GM23338 (cell line): Measurements from ENCODE around the gene MRPS15. TPM values are rescaled to one million over a fixed set of nuclear protein-coding genes. Genes with fewer than 3 reads are reported as not detected.

Experiments used
- ATAC-seq: fragments of 200-7000 bp; cut with Tn5 transposase; 3 replicates; pipeline ENCODE4 v1.9.1; 2020
- DNase-seq: peaks from one replicate; pipeline ENCODE4 v3.0.0-alpha.2; 2015; ENCODE audit warnings: low spot score
- H2AFZ ChIP-seq: fragments of 200-600 bp; sonication (generic); 2 replicates; pipeline ENCODE4 v1.8.0; 2016; ENCODE audit warnings: antibody characterized with exemption, mild to moderate bottlenecking, moderate library complexity
- H3F3A ChIP-seq: fragments of 200-600 bp; sonication (generic); replicated peaks from 2 replicates; pipeline ENCODE4 v1.8.0; 2017; ENCODE audit warnings: antibody characterized with exemption, mixed run types, low read depth
- H3K27ac ChIP-seq: fragments of 200-600 bp; sonication (generic); 2 replicates; pipeline ENCODE4 v1.6.1; 2016; ENCODE audit warnings: low read depth
- H3K27me3 ChIP-seq: fragments of 200-600 bp; sonication (generic); 2 replicates; pipeline ENCODE4 v1.8.0; 2016; ENCODE audit warnings: mild to moderate bottlenecking, mixed run types, moderate library complexity; ENCODE audit not compliant: insufficient read depth
- H3K36me3 ChIP-seq: fragments of 200-600 bp; sonication (generic); 2 replicates; pipeline ENCODE4 v1.8.0; 2016; ENCODE audit warnings: mild to moderate bottlenecking; ENCODE audit not compliant: insufficient read depth
- H3K4me1 ChIP-seq: fragments of 200-600 bp; sonication (generic); 2 replicates; pipeline ENCODE4 v1.8.0; 2016; ENCODE audit warnings: mild to moderate bottlenecking, moderate library complexity; ENCODE audit not compliant: insufficient read depth
- H3K4me2 ChIP-seq: fragments of 200-600 bp; sonication (generic); 2 replicates; pipeline ENCODE4 v1.7.1; 2017; ENCODE audit warnings: mixed run types
- H3K4me3 ChIP-seq: fragments of 200-600 bp; sonication (generic); 2 replicates; pipeline ENCODE4 v1.6.1; 2016; ENCODE audit warnings: mixed run types
- H3K79me2 ChIP-seq: fragments of 200-600 bp; sonication (generic); replicated peaks from 2 replicates; pipeline ENCODE4 v1.8.0; 2017; ENCODE audit warnings: mild to moderate bottlenecking; ENCODE audit not compliant: insufficient read depth
- H3K9me2 ChIP-seq: fragments of 200-600 bp; sonication (generic); 2 replicates; pipeline ENCODE4 v1.8.0; 2017; ENCODE audit not compliant: insufficient read depth
- H4K20me1 ChIP-seq: fragments of 200-600 bp; sonication (generic); replicated peaks from 2 replicates; pipeline ENCODE4 v1.8.0; 2017; ENCODE audit warnings: mild to moderate bottlenecking; ENCODE audit not compliant: insufficient read depth
- H3K27ac Mint-ChIP-seq: 2 replicates; pipeline ENCODE4 v1.8.0; 2020; ENCODE audit warnings: inconsistent platforms, mild to moderate bottlenecking, moderate library complexity, mixed read lengths
- H3K27me3 Mint-ChIP-seq: 3 replicates; pipeline ENCODE4 v1.8.0; 2022; ENCODE audit warnings: low read depth, mild to moderate bottlenecking, moderate library complexity, mixed read lengths, inconsistent platforms; ENCODE audit not compliant: insufficient read depth, poor library complexity
- H3K36me3 Mint-ChIP-seq: 3 replicates; pipeline ENCODE4 v1.8.0; 2021; ENCODE audit warnings: low read depth, mild to moderate bottlenecking, inconsistent platforms, moderate library complexity, mixed read lengths
- H3K4me1 Mint-ChIP-seq: 3 replicates; pipeline ENCODE4 v1.8.0; 2020; ENCODE audit warnings: mild to moderate bottlenecking, inconsistent platforms, mixed read lengths
- H3K4me3 Mint-ChIP-seq: 3 replicates; pipeline ENCODE4 v1.8.0; 2021; ENCODE audit warnings: moderate library complexity, mild to moderate bottlenecking, inconsistent platforms, mixed read lengths
- H3K9me3 Mint-ChIP-seq: 3 replicates; pipeline ENCODE4 v1.8.0; 2020; ENCODE audit warnings: moderate library complexity, mild to moderate bottlenecking, inconsistent platforms, mixed read lengths
- CREB1 ChIP-seq: fragments of 250-450 bp; sonication (Bioruptor Pico); IDR thresholded peaks from 2 replicates; pipeline ENCODE4 v1.5.0; 2020; ENCODE audit warnings: low read depth, mild to moderate bottlenecking, moderate library complexity
- ETS1 ChIP-seq: IDR thresholded peaks from 2 replicates; pipeline ENCODE4 v1.6.1; 2016; ENCODE audit warnings: antibody characterized with exemption
- EZH2phosphoT487 ChIP-seq: fragments of 200-600 bp; sonication (generic); IDR thresholded peaks from one replicate; pipeline ENCODE4 v1.8.1; 2018; ENCODE audit warnings: antibody characterized with exemption; ENCODE audit not compliant: unreplicated experiment
- NANOG ChIP-seq: IDR thresholded peaks from 2 replicates; pipeline ENCODE4 v1.6.1; 2016; ENCODE audit warnings: antibody characterized with exemption, borderline replicate concordance
- POLR2AphosphoS5 ChIP-seq: IDR thresholded peaks from 2 replicates; pipeline ENCODE4 v1.6.1; 2016; ENCODE audit warnings: antibody characterized with exemption, low read depth
- STAT1 ChIP-seq: IDR thresholded peaks from one replicate; pipeline ENCODE4 v1.6.1; 2016; ENCODE audit warnings: antibody characterized with exemption; ENCODE audit not compliant: unreplicated experiment
- ZNF114 ChIP-seq: fragments of 250-450 bp; sonication (Bioruptor Pico); IDR thresholded peaks from 2 replicates; pipeline ENCODE4 v1.5.0; 2020; ENCODE audit warnings: mild to moderate bottlenecking, moderate library complexity
- ZNF331 ChIP-seq: fragments of 250-450 bp; sonication (Bioruptor Pico); IDR thresholded peaks from 2 replicates; pipeline ENCODE4 v1.5.0; 2020; ENCODE audit warnings: low read depth, mild to moderate bottlenecking, moderate library complexity
- ZNF462 ChIP-seq: fragments of 250-450 bp; sonication (Bioruptor Pico); IDR thresholded peaks from 2 replicates; pipeline ENCODE4 v1.5.0; 2020; ENCODE audit warnings: mild to moderate bottlenecking, moderate library complexity
- polyA plus RNA-seq: library from polyadenylated mRNA; unstranded; fragments of >200 nt; fragmentation: Nextera tagmentation; extraction: Ambion mirVana; gene quantifications from 2 replicates; pipeline ENCODE4 v1.2.1, GENCODE V29; 2016
- total RNA-seq: library from RNA; depleted of rRNA; stranded (reverse); fragments of >200 nt; shearing (Covaris generic); gene quantifications from 2 replicates; pipeline ENCODE4 v1.2.3, GENCODE V29; 2014

The MRPS15 gene
- total and polyA plus RNA-seq, 2 experiments from 2014 or later: 105 to 311 TPM

GRCh38 chr1:36448530-36449056, 15.6 kb downstream of the MRPS15 start (continued):
- TF ChIP-seq ZNF462 (no peak), EZH2phosphoT487 (no peak), ZNF114 (CRISPR knock-in tag) (no peak), NANOG (no peak), CREB1 (CRISPR knock-in tag) (no peak), ZNF331 (CRISPR knock-in tag) (no peak), POLR2AphosphoS5 (no peak)

GRCh38 chr1:36447450-36447849, 16.7 kb downstream of the MRPS15 start:
- no peak overlapping the region for H3K4me2 ChIP-seq
- H4K20me1 ChIP-seq: no peaks in the 10 kb centered on the region
- no peak for DNase-seq
- Mint-ChIP-seq H3K36me3 (no peaks in the 10 kb centered on the region; the same call in 2 of the 3 replicates), H3K27ac (no peak overlapping the region), H3K9me3 (no peaks in the 10 kb centered on the region), H3K4me1 (peaks cover 17% of the 10 kb centered on the region), H3K27me3 (peaks cover 11% of the 10 kb centered on the region), H3K4me3 (no peak overlapping the region)
- H3K4me3 ChIP-seq: no peak overlapping the region
- no peaks in the 10 kb centered on the region for H3F3A ChIP-seq
- no peaks in the 10 kb centered on the region for H3K9me2 ChIP-seq
- no peaks in the 10 kb centered on the region for H3K79me2 ChIP-seq
- H3K36me3 ChIP-seq: no peaks in the 10 kb centered on the region
- no peak for ATAC-seq
- no peak overlapping the region for H3K27ac ChIP-seq
- H2AFZ ChIP-seq: no peak overlapping the region
- H3K27me3 ChIP-seq: no peaks in the 10 kb centered on the region
- H3K4me1 ChIP-seq: no peaks in the 10 kb centered on the region; the same call in 1 of the 2 replicates
- no peak for TF ChIP-seq STAT1
- no peak for TF ChIP-seq ZNF114 (CRISPR knock-in tag)
- no peak for TF ChIP-seq ETS1
- no peak for TF ChIP-seq ZNF462
- TF ChIP-seq EZH2phosphoT487: no peak
